HG02938 (cell line): Measurements from ENCODE around the gene DPEP3.
"Not testable (repeated sequence)": the region's sequence is repeated elsewhere in the genome, so short reads cannot be mapped to it uniquely, and the experiment has no call there.

ENCODE experiments used
- ATAC-seq: cut with Tn5 transposase; IDR thresholded peaks from one replicate; pipeline ENCODE4 v1.9.1; 2021; ENCODE audit warnings: mild to moderate bottlenecking, moderate library complexity; ENCODE audit not compliant: unreplicated experiment

DPEP3 gene

GRCh38 chr16:67946128-67946569 lies 34.1 kb downstream of the DPEP3 start:
- no peak for ATAC-seq

DNA sequence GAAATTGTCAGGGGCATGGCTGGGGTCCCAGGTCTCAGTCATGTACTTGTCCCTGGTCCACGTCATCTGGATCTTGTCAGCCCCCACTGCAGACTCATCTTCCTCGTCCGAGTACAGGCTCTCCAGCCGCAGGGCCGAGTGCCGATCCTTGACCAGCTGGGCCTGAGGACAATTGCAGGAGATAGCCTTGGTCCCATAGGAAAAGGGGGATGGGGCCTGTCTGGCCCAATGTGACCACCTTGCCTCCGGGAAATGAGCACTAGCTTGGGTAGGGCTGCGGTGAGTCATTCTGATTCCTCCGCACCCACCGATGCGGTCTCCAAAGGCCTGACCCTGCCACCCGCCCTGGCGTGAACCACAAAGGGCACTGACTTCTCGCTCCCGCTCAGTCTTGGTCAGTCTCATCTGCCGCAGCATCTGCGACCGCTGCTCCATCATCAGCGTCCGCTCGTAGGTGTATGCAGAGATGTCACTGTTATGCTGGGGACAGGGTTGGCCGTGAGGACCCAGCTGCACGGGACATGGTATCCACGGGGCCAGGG lies 34.8 kb downstream of the DPEP3 start:
- no peak for ATAC-seq

DNA sequence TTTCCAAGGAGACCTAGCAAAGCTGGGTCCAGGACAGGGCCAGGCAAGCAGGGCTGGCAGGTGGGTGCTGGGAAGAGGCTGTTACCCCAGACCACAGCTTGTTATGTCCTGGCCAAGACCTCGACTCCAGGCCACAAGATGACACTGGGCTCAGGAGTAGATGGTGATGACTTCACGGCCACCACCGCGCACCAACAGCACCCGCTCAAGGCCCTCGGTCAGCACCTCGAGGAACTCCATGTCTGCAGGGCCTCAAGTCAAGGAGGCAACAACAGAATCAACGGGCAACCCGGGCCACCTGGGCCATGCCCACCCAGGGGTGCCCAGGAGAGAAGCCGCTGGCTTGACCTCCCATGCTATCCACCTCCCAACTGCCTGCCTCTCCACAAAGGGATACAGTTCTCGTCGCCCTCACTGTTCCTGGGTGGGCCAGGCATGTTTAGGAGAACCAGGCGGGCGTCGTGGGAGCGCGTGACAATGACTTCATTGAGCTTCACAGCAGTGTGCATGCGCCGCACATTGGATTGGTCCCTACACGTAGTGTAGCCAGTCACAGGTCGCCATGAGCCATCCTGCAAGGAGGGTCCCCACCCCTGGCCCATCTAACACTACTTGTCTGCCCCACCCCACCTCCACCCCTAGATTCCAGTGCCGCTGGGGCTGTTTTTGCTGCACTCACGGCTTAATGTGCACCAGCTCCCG lies 35.5 kb downstream of the DPEP3 start:
- no peak for ATAC-seq

- ATAC-seq = no peak
Observed at GRCh38 chr16:67943619-67944504, 36.4 kb downstream of the DPEP3 start, which contains the start of gene LCAT. TSS of gene LCAT (minus strand) at chr16:67944120. CDS start at chr16:67944101, 19 bp downstream.

DNA sequence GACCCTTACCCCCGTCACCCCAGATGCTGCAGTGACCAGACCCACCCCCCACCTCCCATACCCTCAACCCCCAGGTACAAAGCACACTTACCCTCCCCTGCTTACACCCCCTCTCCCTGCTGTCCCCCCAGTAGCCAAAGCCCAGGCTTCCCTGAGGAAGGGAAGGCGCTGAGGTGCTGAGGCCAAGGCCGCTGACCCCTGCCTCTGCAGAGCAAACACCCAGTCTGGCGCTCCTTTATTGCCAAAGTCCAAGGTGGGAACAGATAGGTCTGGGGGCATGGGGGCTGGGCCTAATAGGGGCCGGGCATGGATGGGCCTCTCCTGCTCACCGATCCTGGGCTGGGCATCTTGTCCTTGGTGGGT lies 37.1 kb downstream of the DPEP3 start:
- ATAC-seq = no peak

- ATAC-seq = no peak
Observed at GRCh38 chr16:67942510-67943255, 37.6 kb downstream of the DPEP3 start.

DNA sequence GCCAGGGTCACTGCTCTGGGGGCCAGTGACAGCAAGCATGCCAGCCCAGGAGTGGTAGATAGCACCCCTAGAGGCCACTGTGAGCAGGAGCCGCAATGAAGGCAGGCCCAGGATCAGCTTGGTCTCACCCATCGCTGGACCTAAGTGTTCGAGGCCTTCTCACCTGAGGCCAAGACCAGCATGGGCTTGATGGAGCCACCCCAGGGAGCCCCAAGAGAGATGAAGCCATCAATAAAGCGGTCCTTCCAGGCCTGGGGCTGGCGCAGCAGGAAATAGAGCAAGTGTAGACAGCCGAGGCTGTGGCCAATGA lies 38.1 kb downstream of the DPEP3 start:
- no peak for ATAC-seq

- no peak for ATAC-seq
Observed at GRCh38 chr16:67941469-67942199, 38.7 kb downstream of the DPEP3 start.

DNA sequence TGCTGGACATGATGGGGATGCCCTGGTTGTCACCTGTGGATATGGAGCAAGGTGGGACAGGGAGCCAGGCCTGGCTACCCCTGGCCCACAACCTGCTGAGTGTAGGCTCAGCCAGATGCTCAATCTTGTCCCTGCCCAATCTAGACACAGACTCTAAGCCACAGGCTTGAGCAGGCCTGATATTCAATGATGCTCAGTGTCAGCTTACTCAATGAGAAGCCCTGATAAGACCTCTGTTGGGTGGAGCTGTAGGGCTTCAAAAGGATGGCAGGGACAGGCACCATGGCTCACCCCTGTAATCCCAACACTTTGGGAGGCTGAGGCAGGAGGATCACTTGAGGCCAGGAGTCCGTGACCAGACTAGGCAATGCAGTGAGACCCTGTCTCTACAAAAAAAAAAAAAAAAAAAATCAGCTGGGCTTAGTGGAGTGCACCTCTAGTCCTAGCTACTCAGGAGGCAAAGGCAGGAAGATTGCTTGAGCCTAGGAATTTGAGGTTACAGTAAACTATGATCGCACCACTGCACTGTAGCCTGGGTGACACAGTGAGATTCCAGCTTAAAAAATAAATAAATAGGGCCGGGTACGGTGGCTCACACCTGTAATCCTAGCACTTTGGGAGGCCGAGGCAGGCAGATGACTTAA lies 39.7 kb downstream of the DPEP3 start:
- no peak for ATAC-seq

DNA sequence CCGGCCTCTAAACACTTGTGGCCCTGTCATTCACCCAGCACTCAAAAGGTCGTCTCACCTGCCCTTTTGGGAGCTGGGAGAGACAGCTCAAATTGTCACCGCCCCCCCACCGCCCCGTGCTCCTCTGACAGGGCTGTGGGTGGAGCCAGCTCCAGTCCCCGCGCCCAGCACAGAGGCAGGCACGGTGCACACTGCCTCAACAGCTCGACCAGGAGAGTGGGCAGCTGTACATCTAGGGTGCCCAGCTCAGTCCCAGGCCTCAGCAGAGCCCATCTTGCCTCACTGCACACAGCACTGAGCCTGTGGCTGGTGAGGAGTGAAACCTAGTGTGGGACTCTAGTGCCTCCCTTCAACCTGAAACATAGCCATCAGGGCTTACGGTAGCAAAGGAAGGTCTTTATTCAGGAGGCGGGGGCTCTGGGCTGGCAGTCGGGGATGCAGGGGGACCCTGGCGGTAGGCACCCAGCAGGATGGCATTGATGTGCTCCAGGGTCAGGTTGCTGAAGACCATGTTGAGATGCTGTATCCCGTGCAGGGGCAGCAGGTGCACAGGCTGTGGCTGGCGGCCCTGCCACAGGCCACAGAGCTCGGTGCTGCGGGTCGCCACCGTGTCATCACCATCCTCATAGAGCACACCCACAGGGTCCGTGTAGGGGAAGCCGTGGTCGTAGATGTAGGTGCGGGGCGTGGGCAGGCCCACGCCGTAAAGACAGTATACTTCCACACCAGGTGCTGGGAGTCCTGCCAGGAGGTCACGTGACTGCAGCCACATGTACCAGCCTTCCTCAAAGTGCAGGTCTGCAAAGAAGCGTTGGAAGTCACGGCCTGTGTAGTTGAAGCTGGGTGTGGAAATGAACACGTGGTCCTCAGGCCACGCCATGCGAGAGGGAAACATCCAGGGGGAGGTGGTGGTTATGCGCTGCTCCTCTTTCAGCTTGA lies 40.5 kb downstream of the DPEP3 start:
- no peak for ATAC-seq

- ATAC-seq = not testable (repeated sequence)
Observed at GRCh38 chr16:67937713-67938112, 42.6 kb downstream of the DPEP3 start.

- ATAC-seq = peak; percentile 50
Observed at GRCh38 chr16:67936880-67937605, 43.3 kb downstream of the DPEP3 start.

- ATAC-seq = no peak
Observed at GRCh38 chr16:67936124-67936879, 44.0 kb downstream of the DPEP3 start, which contains the start of gene PSMB10. TSS of gene PSMB10 (minus strand) at chr16:67936850. CDS start at chr16:67936749, 101 bp downstream.

DNA sequence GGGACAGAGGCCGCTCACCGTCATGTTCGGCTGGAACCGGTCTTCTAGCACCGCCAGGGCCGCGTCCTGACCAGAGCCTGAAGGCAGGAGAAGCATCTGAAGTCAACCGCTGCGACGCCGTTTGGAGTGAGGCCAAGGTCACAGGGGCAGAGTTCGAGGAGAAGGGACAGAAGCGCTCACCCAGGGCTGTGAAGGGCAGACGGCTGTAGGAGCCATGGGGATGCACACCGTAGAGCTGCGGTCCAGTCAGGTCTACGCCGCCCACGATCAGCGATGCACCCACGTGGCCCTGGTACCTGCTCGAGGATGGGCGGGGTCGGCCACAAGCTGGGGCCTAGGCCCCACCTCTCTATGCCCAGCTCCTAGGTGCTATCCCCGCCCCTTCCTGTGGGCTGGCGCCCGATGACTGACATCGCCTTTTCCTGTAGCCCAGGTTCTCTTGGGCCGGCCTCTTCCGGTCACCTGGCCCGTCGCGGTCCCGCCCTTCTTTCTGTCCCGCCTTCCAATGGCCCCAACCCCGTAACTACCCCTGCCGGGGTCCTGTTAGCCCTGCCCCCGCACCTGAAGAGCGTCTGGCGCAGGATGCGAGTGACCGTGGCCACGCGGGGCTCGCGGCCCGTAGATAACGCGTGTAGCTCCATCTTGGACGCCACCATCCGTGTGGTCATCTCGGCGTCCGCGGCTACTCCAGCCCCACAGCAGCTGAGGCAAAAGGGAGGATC lies 44.7 kb downstream of the DPEP3 start:
- ATAC-seq = peak; percentile 73

GRCh38 chr16:67935101-67935401 lies 45.2 kb downstream of the DPEP3 start:
- ATAC-seq = no peak

DNA sequence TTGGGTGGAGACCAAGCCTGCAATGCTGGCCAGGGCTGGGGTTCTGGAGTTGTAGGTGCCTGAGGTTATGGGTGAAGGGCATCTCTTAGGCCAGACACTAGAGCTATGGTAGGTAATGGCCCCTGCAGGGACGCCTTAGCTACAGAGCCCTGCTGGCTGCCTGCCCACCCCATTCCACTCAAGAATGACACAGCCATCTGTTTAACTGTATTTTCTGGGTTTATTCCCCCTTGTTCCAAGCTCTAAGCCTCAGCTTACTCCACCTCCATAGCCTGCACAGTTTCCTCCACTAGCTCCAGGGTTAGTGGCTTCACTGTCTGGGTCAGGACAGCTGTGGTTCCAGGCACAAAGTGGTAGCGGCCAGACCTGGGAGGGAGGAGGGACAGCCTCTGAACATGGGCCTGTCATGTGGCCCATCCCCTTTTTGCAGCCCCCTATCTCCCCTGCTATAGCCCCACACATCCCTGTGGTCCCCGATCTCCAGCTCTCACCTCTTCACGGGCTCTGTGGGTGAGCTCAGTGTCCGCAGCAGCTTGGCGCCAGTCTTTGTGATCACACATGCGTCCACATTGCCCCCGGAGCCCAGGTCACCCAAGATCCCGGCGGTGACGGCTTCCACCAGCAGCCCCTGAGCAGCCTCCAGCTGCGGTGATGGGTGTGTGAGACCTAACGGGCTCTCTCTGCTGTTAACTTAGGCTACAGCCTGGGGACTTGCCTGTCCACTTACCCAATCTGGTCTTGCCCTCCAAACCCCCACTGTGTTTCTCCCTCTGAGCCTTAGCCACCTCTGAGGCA lies 45.8 kb downstream of the DPEP3 start:
- no peak for ATAC-seq
